Fibroblast of the aortic adventitia (primary cell): Measurements from ENCODE around the gene DST. TPM values are rescaled to one million over a fixed set of nuclear protein-coding genes. Genes with fewer than 3 reads are reported as not detected.
A peak's percentile ranks its signal among the peaks of the same experiment; 100 is the strongest.

Experiments used
- DNase-seq: peaks from one replicate; pipeline ENCODE4 v3.0.0-alpha.2; 2010; ENCODE audit warnings: low read depth
- H3K4me3 ChIP-seq: 2 replicates; pipeline ENCODE4 v1.5.1; 2011; ENCODE audit warnings: low read depth, mild to moderate bottlenecking, control low read depth, low read length, moderate library complexity
- CTCF ChIP-seq: IDR thresholded peaks from 2 replicates; pipeline ENCODE4 v1.5.1; 2011; ENCODE audit warnings: mild to moderate bottlenecking, low read length, control low read depth, inconsistent platforms; ENCODE audit not compliant: insufficient read depth
- total RNA-seq: library from RNA; depleted of rRNA; stranded (reverse); fragments of >200 nt; gene quantifications from 2 replicates; pipeline ENCODE4 v1.2.3, GENCODE V29; 2012; ENCODE audit warnings: low replicate concordance

DST gene
- total RNA-seq, 1 donor, result 505 TPM

DNA sequence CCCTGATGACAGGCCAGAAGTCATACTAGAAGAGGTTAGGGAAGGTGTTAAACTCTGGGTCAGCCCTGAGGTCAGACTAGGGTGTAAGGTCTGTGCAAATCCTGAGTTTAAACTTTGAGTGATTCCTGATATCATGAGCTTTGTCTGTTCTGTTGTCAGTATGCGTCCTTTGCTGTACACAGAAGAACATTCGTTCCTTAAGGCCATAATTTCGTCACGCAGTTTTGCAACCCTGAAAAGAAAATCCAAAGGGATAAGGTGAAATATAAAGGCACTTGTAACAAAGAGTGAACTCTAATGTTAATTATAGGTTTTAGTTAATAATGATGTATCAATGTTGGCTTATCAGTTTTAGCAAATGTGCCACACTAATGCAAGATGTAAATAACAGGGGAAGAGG, 2.3 kb downstream of the DST start:
- no peak for DNase-seq
- H3K4me3 ChIP-seq, result no peak overlapping the region
- no peak for TF ChIP-seq CTCF

- H3K4me3 ChIP-seq, result no peak overlapping the region
- DNase-seq, result no peak
- TF ChIP-seq CTCF, result no peak
Measured at GRCh38 chr6:56638760-56639159, 3.9 kb downstream of the DST start.

GRCh38 chr6:56637640-56638039, 5.0 kb downstream of the DST start:
- H3K4me3 ChIP-seq, result no peak overlapping the region
- DNase-seq, result peak; percentile 91
- TF ChIP-seq CTCF, result peak; percentile 67

DNA sequence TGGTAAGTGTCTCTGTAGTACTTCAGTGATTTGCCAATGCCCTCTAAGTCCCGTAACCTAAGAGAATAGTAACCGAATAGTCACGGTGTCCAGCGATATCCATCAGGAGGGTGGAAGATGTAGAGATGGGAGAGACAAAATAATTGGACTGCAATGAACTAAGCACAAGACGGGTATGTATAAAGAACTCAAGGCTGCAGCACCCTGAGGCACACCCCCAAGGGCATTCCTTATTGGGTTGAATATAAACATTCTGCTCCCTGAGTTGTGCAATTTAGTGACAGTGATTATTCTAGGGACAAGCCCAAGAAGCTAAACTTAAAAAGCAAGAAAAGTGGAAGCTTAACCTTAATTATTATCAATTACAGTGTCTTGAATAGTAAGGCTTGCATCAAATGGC, 14.6 kb downstream of the DST start:
- no peak for DNase-seq
- TF ChIP-seq CTCF, result no peak
- no peak overlapping the region for H3K4me3 ChIP-seq

- no peak for DNase-seq
- no peak for TF ChIP-seq CTCF
- no peak overlapping the region for H3K4me3 ChIP-seq
Measured at GRCh38 chr6:56625356-56625755, 17.3 kb downstream of the DST start.

GRCh38 chr6:56624728-56625069, 18.0 kb downstream of the DST start:
- no peak for DNase-seq
- H3K4me3 ChIP-seq, result no peak overlapping the region
- TF ChIP-seq CTCF, result no peak

DNA sequence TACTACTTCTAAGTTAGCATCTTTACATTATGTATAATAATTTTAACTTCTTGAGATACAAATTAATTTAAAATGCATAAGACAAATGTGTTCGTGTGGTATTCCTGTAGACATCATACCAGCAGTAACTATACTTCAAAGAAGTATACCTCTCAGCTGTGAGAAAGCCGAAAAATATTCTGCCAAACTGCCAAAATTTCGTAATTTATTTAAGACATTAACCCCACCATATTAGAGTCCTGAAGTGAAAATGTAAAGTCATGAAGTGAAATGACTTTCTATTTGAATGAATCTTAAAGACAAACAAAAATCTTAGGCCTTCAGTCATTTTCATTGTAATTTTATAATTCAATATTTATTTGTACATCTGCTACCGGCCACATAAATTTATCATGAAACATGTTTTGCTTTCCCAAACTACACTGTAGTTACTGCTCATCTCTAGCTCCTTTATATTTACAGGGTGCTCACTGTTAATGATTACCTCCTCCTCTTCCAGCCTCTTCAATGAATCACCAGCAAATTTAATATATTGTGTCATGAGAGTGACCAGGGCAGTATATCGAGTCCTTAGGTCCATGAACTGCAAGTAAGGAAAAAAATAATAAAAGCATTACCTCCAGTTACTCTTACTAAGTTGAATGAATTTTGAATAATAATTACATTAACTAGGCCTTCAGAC, 18.5 kb downstream of the DST start:
- DNase-seq, result no peak
- TF ChIP-seq CTCF, result no peak
- H3K4me3 ChIP-seq, result no peak overlapping the region
